GM12872 (cell line): Measurements from ENCODE around the gene RGS17.
A peak's percentile ranks its signal among the peaks of the same experiment; 100 is the strongest.

Experiments
- CTCF ChIP-seq: IDR thresholded peaks from 3 replicates; pipeline ENCODE4 v1.5.1; 2011; ENCODE audit warnings: low read depth, mild to moderate bottlenecking, low read length, moderate library complexity; ENCODE audit not compliant: insufficient read depth

Gene RGS17

DNA sequence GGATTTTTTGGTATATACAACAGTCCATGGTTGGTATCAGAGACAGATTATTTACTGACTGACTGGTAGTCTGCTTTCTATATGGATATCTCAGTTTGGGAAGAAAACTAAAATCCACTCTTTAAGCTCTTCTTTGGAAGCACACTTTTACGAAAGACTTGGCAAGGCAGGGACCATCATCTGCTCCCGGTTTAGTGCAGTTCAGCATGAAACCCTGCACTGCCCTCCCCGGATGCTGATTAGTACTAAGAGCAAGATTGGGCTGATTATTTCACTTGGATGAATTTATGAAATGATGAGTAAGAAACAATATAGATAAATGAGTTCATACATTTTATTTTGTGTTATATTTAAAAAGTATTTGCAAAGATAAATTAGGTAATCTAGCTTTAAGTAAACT is 56.3 kb downstream of the RGS17 start:
- no peak for TF ChIP-seq CTCF

- TF ChIP-seq CTCF: no peak
Observed at GRCh38 chr6:153073841-153074240, 57.2 kb downstream of the RGS17 start.

GRCh38 chr6:153070756-153071155 is 60.3 kb downstream of the RGS17 start:
- TF ChIP-seq CTCF: no peak

GRCh38 chr6:153069897-153070296 is 61.2 kb downstream of the RGS17 start:
- TF ChIP-seq CTCF: no peak

DNA sequence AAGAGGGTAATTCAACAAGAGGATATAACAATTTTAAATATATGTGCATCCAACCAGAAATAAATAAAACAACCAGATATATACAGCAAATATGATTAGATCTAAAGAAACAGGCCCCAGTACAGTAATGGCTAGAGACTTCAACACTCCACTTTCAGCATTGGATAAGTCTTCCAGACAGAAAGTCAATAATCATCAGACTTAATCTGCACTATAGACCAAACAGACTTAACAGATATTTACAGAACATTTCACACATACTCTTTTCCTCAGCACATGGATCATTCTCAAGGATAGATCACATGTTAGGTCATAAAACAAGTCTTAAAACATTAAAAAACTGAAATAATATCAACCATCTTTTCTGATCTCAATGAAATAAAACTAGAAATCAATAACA is 65.9 kb downstream of the RGS17 start:
- TF ChIP-seq CTCF: no peak

GRCh38 chr6:153063936-153064335 is 67.1 kb downstream of the RGS17 start:
- TF ChIP-seq CTCF: no peak

GRCh38 chr6:153062516-153062915 is 68.6 kb downstream of the RGS17 start:
- TF ChIP-seq CTCF: no peak

DNA sequence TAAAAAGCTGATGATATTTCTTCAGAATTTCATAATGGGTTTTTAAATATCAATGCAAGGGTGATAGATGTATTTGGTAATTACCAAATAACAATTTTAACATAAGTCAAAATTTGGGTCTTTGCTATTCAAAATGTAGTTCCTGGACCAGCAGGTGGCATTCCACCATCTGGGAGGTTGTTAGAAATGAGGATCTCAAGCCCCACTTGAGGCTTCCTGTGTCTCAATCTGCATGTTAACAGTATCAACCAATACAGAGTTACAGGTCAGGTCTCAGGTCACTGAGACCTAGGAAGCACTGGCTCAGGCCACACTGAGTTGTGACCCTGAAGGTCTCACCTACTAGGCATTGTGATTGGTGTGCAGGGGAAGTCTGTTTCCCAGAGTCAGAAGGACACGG is 71.3 kb downstream of the RGS17 start:
- TF ChIP-seq CTCF: peak; percentile 20; the same call in 1 of the 3 replicates
